NB4 (cell line): ENCODE data around the gene LLGL1.

Source experiments
- DNase-seq: peaks from one replicate; pipeline ENCODE4 v3.0.0; 2010; ENCODE audit warnings: low read depth
- H3K4me3 ChIP-seq: one replicate; pipeline ENCODE4 v1.5.1; 2011; ENCODE audit warnings: mild to moderate bottlenecking, low read depth, low read length, moderate library complexity
- MYC ChIP-seq: IDR thresholded peaks from 2 replicates; pipeline ENCODE4 v1.6.1; 2011; ENCODE audit warnings: low read depth, low read length
- POLR2A ChIP-seq: IDR thresholded peaks from 2 replicates; pipeline ENCODE4 v1.6.1; 2011; ENCODE audit warnings: mild to moderate bottlenecking; ENCODE audit not compliant: insufficient read length; ENCODE audit errors: extremely low read depth
- TF ChIP-seq, protein P1 (sequence below): IDR thresholded peaks from one replicate; pipeline ENCODE4 v1.5.1; 2012; ENCODE audit warnings: low read depth, low read length
- TF ChIP-seq, protein P2 (sequence below): IDR thresholded peaks from 2 replicates; pipeline ENCODE4 v1.6.1; 2011; ENCODE audit warnings: low read depth, low read length

Gene LLGL1

DNA sequence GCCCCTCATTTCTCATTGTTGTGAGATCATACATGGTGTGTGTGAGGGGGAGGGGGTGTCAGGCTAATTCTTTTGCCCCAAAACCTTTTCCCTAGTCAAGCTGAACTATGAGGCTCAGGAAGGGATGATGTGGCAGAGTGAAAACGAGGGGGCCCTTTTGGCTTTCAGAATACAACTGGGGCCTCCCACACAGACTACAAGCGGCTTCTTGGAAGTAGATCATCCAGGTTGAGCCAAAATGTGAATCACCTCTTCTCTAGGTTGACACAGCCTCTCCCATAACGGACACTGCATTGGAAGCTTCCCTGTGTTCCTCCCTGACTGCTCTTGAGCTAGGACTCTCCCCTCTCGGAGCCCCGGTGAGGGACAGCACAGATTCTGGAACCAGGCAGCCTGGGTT, 44.1 kb upstream of the LLGL1 start:
- no peak overlapping the region for H3K4me3 ChIP-seq
- TF ChIP-seq, protein P1, sequence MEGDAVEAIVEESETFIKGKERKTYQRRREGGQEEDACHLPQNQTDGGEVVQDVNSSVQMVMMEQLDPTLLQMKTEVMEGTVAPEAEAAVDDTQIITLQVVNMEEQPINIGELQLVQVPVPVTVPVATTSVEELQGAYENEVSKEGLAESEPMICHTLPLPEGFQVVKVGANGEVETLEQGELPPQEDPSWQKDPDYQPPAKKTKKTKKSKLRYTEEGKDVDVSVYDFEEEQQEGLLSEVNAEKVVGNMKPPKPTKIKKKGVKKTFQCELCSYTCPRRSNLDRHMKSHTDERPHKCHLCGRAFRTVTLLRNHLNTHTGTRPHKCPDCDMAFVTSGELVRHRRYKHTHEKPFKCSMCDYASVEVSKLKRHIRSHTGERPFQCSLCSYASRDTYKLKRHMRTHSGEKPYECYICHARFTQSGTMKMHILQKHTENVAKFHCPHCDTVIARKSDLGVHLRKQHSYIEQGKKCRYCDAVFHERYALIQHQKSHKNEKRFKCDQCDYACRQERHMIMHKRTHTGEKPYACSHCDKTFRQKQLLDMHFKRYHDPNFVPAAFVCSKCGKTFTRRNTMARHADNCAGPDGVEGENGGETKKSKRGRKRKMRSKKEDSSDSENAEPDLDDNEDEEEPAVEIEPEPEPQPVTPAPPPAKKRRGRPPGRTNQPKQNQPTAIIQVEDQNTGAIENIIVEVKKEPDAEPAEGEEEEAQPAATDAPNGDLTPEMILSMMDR: no peak
- TF ChIP-seq POLR2A (no peak), MYC (no peak)
- TF ChIP-seq, protein P2, sequence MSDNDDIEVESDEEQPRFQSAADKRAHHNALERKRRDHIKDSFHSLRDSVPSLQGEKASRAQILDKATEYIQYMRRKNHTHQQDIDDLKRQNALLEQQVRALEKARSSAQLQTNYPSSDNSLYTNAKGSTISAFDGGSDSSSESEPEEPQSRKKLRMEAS: no peak
- no peak for DNase-seq

DNA sequence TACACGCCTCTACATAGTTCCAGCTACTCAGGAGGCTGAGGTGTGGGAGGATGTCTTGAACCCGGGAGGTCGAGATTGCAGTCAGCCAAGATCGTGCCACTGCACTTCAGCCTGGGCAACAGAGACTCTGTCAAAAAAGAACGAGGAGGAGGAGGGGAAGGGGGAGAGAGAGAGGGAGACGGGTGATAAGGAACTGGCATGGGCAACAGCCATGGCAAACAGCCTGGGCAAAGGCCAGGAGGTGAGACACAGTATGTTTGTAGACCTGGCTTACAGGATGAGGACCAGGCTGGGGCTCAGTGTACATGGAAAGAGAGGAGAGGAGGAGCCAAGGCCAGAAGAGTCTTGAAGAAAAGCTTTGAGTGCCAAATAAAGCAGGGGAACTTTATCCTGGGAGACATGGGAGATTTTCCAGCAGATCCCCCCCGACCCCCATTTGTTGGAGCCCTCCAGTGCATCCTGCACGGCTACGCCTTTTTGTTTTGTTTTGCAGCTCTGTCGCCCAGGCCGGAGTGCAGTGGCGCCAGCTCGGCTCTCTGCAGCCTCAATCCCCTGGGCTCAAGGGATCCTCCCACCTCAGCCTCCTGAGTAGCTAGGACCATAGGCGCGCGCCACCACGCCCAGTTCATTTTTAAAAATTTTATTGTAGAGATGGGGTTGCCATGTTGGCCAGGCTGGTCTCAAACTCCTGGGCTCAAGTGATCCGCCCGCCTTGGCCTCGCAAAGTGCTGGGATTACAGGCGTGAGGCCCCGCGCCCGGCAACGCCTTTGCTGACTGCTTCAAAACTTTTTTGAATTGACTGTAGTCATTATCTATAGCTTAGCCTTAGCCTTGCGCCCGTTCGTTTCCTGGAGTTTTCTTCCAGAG, 43.1 kb upstream of the LLGL1 start:
- peak; percentile 61 for DNase-seq
- TF ChIP-seq POLR2A: no peak
- no peak for TF ChIP-seq MYC
- peak overlapping the region; percentile 77 for H3K4me3 ChIP-seq

DNA sequence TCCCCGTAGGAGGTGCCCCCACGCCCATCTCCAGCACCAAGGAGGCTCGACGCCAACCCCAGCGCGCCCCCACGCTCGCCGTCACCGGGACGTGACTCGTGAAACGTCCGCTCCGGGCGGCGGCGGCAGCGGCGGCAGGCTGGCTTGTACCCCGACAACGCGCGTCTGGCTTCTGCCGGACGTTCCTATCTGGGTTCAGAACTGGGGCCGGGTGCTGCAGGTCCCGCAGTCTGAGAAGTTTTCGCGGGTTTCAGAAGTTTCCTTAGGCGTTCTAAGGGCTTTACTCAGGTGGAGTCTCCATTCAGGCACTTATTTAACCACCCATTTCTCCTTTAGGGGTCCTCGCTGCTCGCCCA, 42.5 kb upstream of the LLGL1 start:
- H3K4me3 ChIP-seq: peak overlapping the region; percentile 77
- peak; percentile 90 for DNase-seq
- TF ChIP-seq, protein P2: peak; percentile 32; the same call in 1 of the 2 replicates
- no peak for TF ChIP-seq MYC
- TF ChIP-seq POLR2A: peak; percentile 31
- TF ChIP-seq, protein P1: no peak

DNA sequence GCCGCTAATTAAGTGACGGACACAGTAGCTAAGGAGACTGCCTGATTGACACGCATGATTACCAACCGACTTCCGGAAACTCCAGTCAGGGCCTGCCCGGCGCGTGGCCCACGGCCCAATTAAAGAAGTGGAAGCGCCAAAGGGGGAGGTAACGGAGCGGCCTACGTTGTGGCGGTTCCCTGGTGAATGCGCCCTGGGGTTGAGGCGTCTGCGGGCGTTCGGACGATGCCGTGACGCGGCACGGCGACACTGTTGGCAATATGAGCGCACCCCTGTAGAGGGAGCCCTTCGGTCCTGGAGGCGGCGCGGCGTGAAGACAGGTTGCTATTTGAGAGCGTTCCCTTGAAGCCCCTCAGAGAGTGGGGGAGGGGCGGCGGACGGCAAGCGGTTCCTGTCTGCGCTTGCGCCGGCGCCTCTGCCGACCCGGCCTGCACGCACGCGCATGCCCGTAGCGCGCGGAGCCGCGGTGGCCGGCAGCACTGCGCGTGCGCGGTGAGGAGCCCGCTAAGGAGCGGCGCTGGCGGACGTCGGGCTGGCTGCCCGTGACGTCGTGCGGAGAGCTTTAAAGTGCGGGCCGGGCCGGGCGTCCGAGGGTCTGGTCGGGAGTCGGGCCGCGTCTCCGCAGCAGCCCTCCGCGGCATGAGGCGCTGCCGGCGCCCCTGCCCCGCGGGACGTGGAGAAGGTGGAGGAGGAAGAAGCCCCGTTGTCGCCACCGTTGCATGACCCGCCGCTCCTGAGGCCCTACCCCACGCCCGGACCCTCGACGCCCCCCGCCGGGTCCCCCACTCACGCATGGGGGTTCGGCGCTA, 41.9 kb upstream of the LLGL1 start, which contains the start of gene ALKBH5:
TSS of gene ALKBH5 (plus strand) at position 495 of the 809 bp plus-strand sequence. CDS start 416 bp downstream, outside the sequence.
- TF ChIP-seq MYC: peak; percentile 61; the same call in 1 of the 2 replicates
- TF ChIP-seq, protein P2: peak; percentile 16; the same call in 1 of the 2 replicates
- TF ChIP-seq, protein P1: peak; percentile 43
- no peak for TF ChIP-seq POLR2A
- DNase-seq: peak; percentile 100
- H3K4me3 ChIP-seq: peak within 1 kb of the TSS; percentile 83

DNA sequence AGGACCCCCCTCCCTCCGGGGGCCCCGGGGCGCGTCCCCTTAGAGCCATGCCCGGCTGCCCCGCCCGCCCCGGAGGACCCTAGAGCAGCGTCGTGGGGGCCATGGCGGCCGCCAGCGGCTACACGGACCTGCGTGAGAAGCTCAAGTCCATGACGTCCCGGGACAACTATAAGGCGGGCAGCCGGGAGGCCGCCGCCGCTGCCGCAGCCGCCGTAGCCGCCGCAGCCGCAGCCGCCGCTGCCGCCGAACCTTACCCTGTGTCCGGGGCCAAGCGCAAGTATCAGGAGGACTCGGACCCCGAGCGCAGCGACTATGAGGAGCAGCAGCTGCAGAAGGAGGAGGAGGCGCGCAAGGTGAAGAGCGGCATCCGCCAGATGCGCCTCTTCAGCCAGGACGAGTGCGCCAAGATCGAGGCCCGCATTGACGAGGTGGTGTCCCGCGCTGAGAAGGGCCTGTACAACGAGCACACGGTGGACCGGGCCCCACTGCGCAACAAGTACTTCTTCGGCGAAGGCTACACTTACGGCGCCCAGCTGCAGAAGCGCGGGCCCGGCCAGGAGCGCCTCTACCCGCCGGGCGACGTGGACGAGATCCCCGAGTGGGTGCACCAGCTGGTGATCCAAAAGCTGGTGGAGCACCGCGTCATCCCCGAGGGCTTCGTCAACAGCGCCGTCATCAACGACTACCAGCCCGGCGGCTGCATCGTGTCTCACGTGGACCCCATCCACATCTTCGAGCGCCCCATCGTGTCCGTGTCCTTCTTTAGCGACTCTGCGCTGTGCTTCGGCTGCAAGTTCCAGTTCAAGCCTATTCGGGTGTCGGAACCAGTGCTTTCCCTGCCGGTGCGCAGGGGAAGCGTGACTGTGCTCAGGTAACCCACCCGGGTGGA, 41.0 kb upstream of the LLGL1 start:
- peak overlapping the region; percentile 83 for H3K4me3 ChIP-seq
- DNase-seq: peak; percentile 75
- no peak for TF ChIP-seq POLR2A
- TF ChIP-seq, protein P2: peak; percentile 30; the same call in 1 of the 2 replicates

DNA sequence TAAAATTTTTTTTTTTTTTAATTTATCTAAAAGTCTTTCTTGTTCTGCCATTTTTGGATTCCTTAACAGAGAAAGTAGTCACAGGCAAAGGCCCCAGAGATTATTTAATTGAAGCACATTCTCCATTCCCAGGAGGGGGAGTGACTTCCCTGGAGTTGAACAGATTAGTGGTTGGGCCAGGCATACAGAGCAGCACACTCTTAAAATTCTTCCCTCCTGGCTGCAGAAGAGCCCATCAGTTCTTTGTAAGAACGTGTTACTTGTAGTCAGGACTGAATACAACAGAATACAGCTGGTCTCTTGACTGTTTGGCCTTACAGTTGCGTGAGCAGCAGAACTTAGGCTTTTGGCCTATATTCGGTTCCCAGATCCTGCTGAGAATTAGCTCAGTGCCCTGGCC, 40.0 kb upstream of the LLGL1 start:
- peak; percentile 34 for DNase-seq
- H3K4me3 ChIP-seq: peak overlapping the region; percentile 83
- TF ChIP-seq, protein P1: no peak
- TF ChIP-seq POLR2A (no peak), MYC (no peak)
- TF ChIP-seq, protein P2: no peak
